DMS79 treated with DMSO at 0.1 percent for 48 hours (cell line): ENCODE results near the gene ZAP70.

Experiments used
- DNase-seq: peaks from one replicate; lab custom pipeline; 2025; lab: John Stamatoyannopoulos, UW

The ZAP70 gene

GRCh38 chr2:97752342-97753334 lies 39.3 kb downstream of the ZAP70 start:
- peak; percentile 65 for DNase-seq

GRCh38 chr2:97754690-97755346 lies 41.4 kb downstream of the ZAP70 start:
- peak; percentile 24 for DNase-seq

- DNase-seq, result no peak
These were observed 42.1 kb downstream of the ZAP70 start for GRCh38 chr2:97755491-97755890.

- DNase-seq, result no peak
These were observed 43.7 kb downstream of the ZAP70 start for GRCh38 chr2:97757062-97757461.

- DNase-seq, result peak; percentile 61
These were observed 44.8 kb downstream of the ZAP70 start for GRCh38 chr2:97758131-97758705.

GRCh38 chr2:97759727-97760407 lies 46.5 kb downstream of the ZAP70 start:
- no peak for DNase-seq

- DNase-seq, result no peak
These were observed 47.2 kb downstream of the ZAP70 start for GRCh38 chr2:97760480-97761049.

- no peak for DNase-seq
These were observed 47.8 kb downstream of the ZAP70 start for GRCh38 chr2:97761192-97761591.

GRCh38 chr2:97763176-97763845 lies 49.9 kb downstream of the ZAP70 start:
- DNase-seq, result no peak

GRCh38 chr2:97764559-97765263 lies 51.3 kb downstream of the ZAP70 start:
- peak; percentile 69 for DNase-seq

- DNase-seq, result peak; percentile 95
These were observed 52.6 kb downstream of the ZAP70 start for GRCh38 chr2:97765933-97766332.

GRCh38 chr2:97766567-97766966 lies 53.2 kb downstream of the ZAP70 start:
- DNase-seq, result no peak

- no peak for DNase-seq
These were observed 55.9 kb downstream of the ZAP70 start for GRCh38 chr2:97769308-97769707.

GRCh38 chr2:97769711-97770110 lies 56.3 kb downstream of the ZAP70 start:
- no peak for DNase-seq

- DNase-seq, result no peak
These were observed 57.1 kb downstream of the ZAP70 start for GRCh38 chr2:97770445-97770844.

- DNase-seq, result no peak
These were observed 61.0 kb downstream of the ZAP70 start for GRCh38 chr2:97774425-97774824.

- DNase-seq, result no peak
These were observed 61.7 kb downstream of the ZAP70 start for GRCh38 chr2:97775074-97775473.

- DNase-seq, result no peak
These were observed 65.8 kb downstream of the ZAP70 start for GRCh38 chr2:97779141-97779540.

GRCh38 chr2:97781981-97782380 lies 68.6 kb downstream of the ZAP70 start:
- DNase-seq, result no peak

GRCh38 chr2:97784953-97785352 lies 71.6 kb downstream of the ZAP70 start:
- DNase-seq, result no peak

- DNase-seq, result no peak
These were observed 72.4 kb downstream of the ZAP70 start for GRCh38 chr2:97785818-97786217.
